ENCODE measurements around the gene L3MBTL3. TPM values are rescaled to one million over a fixed set of nuclear protein-coding genes. Genes with fewer than 3 reads are reported as not detected.

The L3MBTL3 gene
- total RNA-seq, 1 donor from 2014 or later, result 11.8 TPM

DNA sequence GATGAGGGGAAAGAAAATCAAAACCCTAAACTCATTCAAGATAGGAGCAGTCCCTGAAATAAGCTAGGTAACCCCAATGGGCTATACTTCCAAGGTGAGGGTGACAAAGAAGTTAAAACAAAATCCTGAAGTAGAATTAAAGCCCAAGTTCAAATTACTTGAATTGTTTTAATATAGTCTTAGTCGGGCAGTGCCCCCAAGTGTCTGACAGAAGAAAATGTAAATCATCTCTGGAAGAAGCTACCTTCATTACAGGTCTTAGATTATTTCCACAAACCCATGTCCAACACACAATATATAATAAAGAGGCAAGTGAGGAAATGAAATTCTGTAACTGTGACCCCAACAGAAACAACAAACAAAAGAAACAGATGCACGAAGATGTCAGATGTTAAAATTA lies 36.8 kb upstream of the L3MBTL3 start:
- no peak overlapping the region for H3K27ac ChIP-seq
- DNase-seq (no peak), ATAC-seq (no peak)
- TF ChIP-seq, protein P1, sequence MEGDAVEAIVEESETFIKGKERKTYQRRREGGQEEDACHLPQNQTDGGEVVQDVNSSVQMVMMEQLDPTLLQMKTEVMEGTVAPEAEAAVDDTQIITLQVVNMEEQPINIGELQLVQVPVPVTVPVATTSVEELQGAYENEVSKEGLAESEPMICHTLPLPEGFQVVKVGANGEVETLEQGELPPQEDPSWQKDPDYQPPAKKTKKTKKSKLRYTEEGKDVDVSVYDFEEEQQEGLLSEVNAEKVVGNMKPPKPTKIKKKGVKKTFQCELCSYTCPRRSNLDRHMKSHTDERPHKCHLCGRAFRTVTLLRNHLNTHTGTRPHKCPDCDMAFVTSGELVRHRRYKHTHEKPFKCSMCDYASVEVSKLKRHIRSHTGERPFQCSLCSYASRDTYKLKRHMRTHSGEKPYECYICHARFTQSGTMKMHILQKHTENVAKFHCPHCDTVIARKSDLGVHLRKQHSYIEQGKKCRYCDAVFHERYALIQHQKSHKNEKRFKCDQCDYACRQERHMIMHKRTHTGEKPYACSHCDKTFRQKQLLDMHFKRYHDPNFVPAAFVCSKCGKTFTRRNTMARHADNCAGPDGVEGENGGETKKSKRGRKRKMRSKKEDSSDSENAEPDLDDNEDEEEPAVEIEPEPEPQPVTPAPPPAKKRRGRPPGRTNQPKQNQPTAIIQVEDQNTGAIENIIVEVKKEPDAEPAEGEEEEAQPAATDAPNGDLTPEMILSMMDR (IDR thresholded peaks at IDR 0.05), result no peak
- no peak overlapping the region for H3K4me3 ChIP-seq
- intact Hi-C loops (cut with DNase I), result no loop called here
- no peaks in the 10 kb centered on the region for H3K36me3 ChIP-seq
- H3K4me1 ChIP-seq, result no peaks in the 10 kb centered on the region
- H3K9me3 ChIP-seq, result peaks cover 6% of the 10 kb centered on the region
- H3K27me3 ChIP-seq (ENCODE audit: low read depth), result no peaks in the 10 kb centered on the region

DNA sequence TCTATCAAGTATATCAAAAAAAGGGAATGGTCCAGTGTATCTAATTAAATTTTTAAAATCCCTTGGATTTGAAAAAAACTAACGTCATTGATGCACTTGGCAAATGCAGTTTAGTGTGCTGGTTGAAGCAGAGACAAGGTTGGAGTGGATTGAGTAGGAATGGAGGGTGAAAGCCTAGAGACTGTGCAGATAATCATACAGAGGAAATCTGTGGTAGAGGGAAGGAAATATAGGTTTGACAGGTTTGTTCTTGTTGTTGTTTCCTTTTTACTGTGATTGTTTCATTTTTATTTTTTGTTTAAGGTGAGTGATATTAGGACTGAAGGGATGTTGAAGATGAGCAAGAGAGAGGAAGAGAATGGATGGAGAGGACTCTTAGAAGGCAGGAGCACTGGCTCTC lies 29.0 kb upstream of the L3MBTL3 start:
- intact Hi-C loops (cut with DNase I), result no loop called here
- Histone ChIP-seq H3K27ac (no peak overlapping the region), H3K36me3 (no peaks in the 10 kb centered on the region), H3K4me1 (no peaks in the 10 kb centered on the region), H3K9me3 (no peaks in the 10 kb centered on the region), H3K4me3 (no peak overlapping the region), H3K27me3 (ENCODE audit: low read depth) (no peaks in the 10 kb centered on the region)
- ATAC-seq (no peak), DNase-seq (no peak)
- TF ChIP-seq, protein P1 (IDR thresholded peaks at IDR 0.05), result no peak

DNA sequence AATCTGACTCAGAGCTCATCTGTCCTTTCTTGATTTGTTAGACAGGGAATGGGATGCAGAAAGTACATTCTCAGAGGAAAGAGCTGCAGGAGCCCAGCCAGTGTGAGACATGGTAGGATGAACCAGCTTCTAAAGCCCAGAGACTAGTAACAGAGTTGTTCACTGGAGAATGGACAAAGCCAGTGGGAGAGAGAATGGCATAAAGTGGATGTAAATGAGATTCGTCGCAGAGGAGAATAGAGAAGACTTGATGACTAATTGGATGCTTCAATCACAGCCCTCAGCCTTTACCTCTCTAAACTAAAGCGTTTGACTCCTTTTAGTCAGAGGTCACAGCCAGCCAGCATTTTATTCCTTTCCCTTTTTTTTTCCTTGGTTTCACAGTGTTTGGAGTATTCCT lies 25.5 kb upstream of the L3MBTL3 start:
- no peak for ATAC-seq
- intact Hi-C loops (cut with DNase I), result no loop called here
- Histone ChIP-seq H3K4me1 (no peaks in the 10 kb centered on the region), H3K27ac (no peak overlapping the region), H3K9me3 (no peaks in the 10 kb centered on the region), H3K36me3 (no peaks in the 10 kb centered on the region), H3K4me3 (no peak overlapping the region), H3K27me3 (ENCODE audit: low read depth) (no peaks in the 10 kb centered on the region)
- TF ChIP-seq, protein P1 (IDR thresholded peaks at IDR 0.05), result no peak
- DNase-seq, result no peak

DNA sequence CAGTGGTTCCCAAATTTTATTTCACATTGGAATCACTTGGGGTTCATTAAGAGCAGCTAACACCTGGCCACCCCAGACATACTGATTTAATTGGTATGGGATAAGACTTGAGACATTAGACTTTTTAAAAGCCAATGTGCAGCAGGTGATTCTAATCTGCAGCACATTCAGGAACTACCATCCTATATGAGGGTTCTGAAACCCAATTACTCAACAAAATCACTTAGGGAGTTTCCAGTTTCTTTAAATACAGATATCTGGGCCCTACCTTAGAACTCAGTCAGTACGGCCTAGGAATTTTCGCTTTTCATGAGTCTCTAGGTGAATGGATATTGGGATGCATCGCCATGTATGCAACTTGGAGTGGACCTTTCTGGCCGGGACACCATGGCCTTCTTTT lies 24.0 kb upstream of the L3MBTL3 start:
- TF ChIP-seq, protein P1 (IDR thresholded peaks at IDR 0.05), result no peak
- Histone ChIP-seq H3K4me3 (no peak overlapping the region), H3K27ac (no peak overlapping the region), H3K36me3 (no peaks in the 10 kb centered on the region), H3K4me1 (no peaks in the 10 kb centered on the region), H3K9me3 (no peaks in the 10 kb centered on the region), H3K27me3 (ENCODE audit: low read depth) (no peaks in the 10 kb centered on the region)
- ATAC-seq (no peak), DNase-seq (no peak)
- intact Hi-C loops (cut with DNase I), result no loop called here

DNA sequence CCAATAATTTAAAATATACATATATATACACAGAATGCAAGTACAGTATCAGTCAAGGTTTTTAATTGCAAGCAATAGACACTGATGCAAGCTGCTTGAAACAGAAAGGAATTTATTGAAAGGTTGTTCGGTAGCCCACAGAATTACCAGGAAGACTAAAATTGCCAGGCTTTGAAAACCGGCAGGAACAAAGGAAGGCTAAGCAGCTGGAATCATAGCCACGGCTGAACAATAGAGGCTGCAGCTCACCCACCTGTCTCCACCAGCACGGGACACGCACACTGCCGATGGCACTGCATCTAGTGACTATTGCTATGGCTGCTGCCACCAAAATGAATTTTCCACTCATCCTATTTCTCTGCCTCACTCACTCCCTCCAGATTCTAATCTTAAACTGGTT lies 22.0 kb upstream of the L3MBTL3 start:
- Histone ChIP-seq H3K4me1 (no peaks in the 10 kb centered on the region), H3K27ac (no peak overlapping the region), H3K36me3 (no peaks in the 10 kb centered on the region), H3K9me3 (no peaks in the 10 kb centered on the region), H3K4me3 (no peak overlapping the region), H3K27me3 (ENCODE audit: low read depth) (no peaks in the 10 kb centered on the region)
- intact Hi-C loops (cut with DNase I), result no loop called here
- DNase-seq, result no peak
- TF ChIP-seq, protein P1 (IDR thresholded peaks at IDR 0.05), result no peak
- no peak for ATAC-seq

All from lower lobe of right lung (tissue), 2 donors.